Caco-2 (cell line): ENCODE results near the gene POLD1. TPM values are rescaled to one million over a fixed set of nuclear protein-coding genes. Genes with fewer than 3 reads are reported as not detected.

Experiments
- BruUV-seq: library from RNA; stranded (reverse); fragments of 400-500 nt; replicated peaks from 2 replicates; lab custom pipeline; 2021; lab: Mats Ljungman, UMichigan
- CTCF ChIA-PET: fragments of 300-600 bp; sonication (Branson Sonifier 250); formaldehyde crosslinking; loops from one replicate; lab custom pipeline; 2022; ENCODE audit warnings: antibody characterized with exemption; lab: Charles Lee
- POLR2A ChIA-PET: fragments of 300-600 bp; sonication (Branson Sonifier 250); formaldehyde crosslinking; loops from one replicate; lab custom pipeline; 2022; ENCODE audit warnings: antibody characterized with exemption; lab: Charles Lee
- DNase-seq, 2 experiments: peaks; one replicate each; pipeline versions ENCODE4 v3.0.0 to v3.0.0-alpha.2; 2020 to 2022
- H3K27me3 ChIP-seq: replicated peaks from 2 replicates; pipeline ENCODE4 v1.6.0; 2011; ENCODE audit warnings: low read length; ENCODE audit not compliant: control insufficient read depth, insufficient read depth
- H3K36me3 ChIP-seq: 2 replicates; pipeline ENCODE4 v1.5.1; 2011; ENCODE audit warnings: low read length; ENCODE audit not compliant: control insufficient read depth, insufficient read depth
- H3K4me1 ChIP-seq: fragments of 250-450 bp; sonication (Bioruptor Pico); 2 replicates; pipeline ENCODE4 v1.5.1; 2020; ENCODE audit warnings: mild to moderate bottlenecking
- H3K4me3 ChIP-seq: 2 replicates; pipeline ENCODE4 v1.5.1; 2011; ENCODE audit warnings: low read depth, mild to moderate bottlenecking, control low read depth, low read length
- H3K9me3 ChIP-seq: fragments of 250-450 bp; sonication (Bioruptor Pico); 2 replicates; pipeline ENCODE4 v1.5.1; 2020; ENCODE audit warnings: mild to moderate bottlenecking, moderate library complexity
- H3K27ac Mint-ChIP-seq: one replicate; pipeline ENCODE4 v1.8.0; 2022; ENCODE audit warnings: mixed read lengths; ENCODE audit not compliant: unreplicated experiment
- H3K27me3 Mint-ChIP-seq: one replicate; pipeline ENCODE4 v1.8.0; 2022; ENCODE audit warnings: mixed read lengths; ENCODE audit not compliant: insufficient read depth, unreplicated experiment
- H3K36me3 Mint-ChIP-seq: one replicate; pipeline ENCODE4 v1.8.0; 2022; ENCODE audit warnings: mild to moderate bottlenecking, mixed read lengths; ENCODE audit not compliant: insufficient read depth, unreplicated experiment
- H3K4me1 Mint-ChIP-seq: one replicate; pipeline ENCODE4 v1.8.0; 2022; ENCODE audit warnings: low read depth, mixed read lengths; ENCODE audit not compliant: unreplicated experiment
- H3K4me3 Mint-ChIP-seq: one replicate; pipeline ENCODE4 v1.8.0; 2022; ENCODE audit warnings: mild to moderate bottlenecking, moderate library complexity, mixed read lengths; ENCODE audit not compliant: unreplicated experiment
- H3K9me3 Mint-ChIP-seq: one replicate; pipeline ENCODE4 v1.8.0; 2022; ENCODE audit warnings: mixed read lengths; ENCODE audit not compliant: unreplicated experiment
- intact Hi-C: fragments of 100-400 bp; cut with micrococcal nuclease; formaldehyde crosslinking; loops from one replicate; pipeline ENCODE4 v1.10.0; 2022; ENCODE audit not compliant: unreplicated experiment
- total RNA-seq: library from RNA; stranded (reverse); gene quantifications from 2 replicates; pipeline ENCODE4 v1.2.3, GENCODE V29; 2022
- TF ChIP-seq, protein P1 (sequence below), 2 experiments: fragments of 200-600 bp in 1 of 2; IDR thresholded peaks; 1 replicate in 1 of 2; 2 replicates in 1 of 2; pipeline versions ENCODE4 v1.5.1 to v1.8.0; 2011 to 2022; ENCODE audit warnings: antibody characterized with exemption in 1 of 2, control low read depth in 1 of 2, inconsistent platforms in 1 of 2, low read depth in 1 of 2, low read length in 1 of 2, mild to moderate bottlenecking in 1 of 2, moderate library complexity in 1 of 2; ENCODE audit not compliant: insufficient read depth in 1 of 2, severe bottlenecking in 1 of 2, unreplicated experiment in 1 of 2

The POLD1 gene
- total RNA-seq, 1 experiment from 2014 or later, result 128 TPM

DNA sequence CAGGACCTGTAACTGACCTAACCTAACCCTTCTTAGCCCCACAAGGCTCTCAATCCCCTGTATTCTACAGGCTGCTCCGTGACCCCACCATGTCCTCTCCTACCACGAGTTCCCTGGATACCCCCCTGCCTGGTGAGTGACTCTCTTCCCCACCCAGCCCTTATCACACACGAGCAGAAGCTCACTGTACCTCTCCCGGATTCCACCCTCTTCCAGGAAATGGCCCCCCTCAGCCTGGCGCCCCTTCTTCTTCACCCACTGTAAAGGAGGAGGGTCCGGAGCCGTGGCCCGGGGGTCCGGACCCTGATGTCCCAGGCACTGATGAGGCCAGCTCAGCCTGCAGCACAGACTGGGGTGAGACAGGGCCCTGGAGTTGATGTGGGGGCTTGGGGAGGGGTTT, 6.6 kb upstream of the POLD1 start:
- H3K4me3 Mint-ChIP-seq, result peak overlapping the region; percentile 99
- no peak for DNase-seq
- ChIA-PET POLR2A (no interaction called here), CTCF (no interaction called here)
- peaks cover 38% of the 10 kb centered on the region for H3K36me3 Mint-ChIP-seq
- TF ChIP-seq, protein P1, sequence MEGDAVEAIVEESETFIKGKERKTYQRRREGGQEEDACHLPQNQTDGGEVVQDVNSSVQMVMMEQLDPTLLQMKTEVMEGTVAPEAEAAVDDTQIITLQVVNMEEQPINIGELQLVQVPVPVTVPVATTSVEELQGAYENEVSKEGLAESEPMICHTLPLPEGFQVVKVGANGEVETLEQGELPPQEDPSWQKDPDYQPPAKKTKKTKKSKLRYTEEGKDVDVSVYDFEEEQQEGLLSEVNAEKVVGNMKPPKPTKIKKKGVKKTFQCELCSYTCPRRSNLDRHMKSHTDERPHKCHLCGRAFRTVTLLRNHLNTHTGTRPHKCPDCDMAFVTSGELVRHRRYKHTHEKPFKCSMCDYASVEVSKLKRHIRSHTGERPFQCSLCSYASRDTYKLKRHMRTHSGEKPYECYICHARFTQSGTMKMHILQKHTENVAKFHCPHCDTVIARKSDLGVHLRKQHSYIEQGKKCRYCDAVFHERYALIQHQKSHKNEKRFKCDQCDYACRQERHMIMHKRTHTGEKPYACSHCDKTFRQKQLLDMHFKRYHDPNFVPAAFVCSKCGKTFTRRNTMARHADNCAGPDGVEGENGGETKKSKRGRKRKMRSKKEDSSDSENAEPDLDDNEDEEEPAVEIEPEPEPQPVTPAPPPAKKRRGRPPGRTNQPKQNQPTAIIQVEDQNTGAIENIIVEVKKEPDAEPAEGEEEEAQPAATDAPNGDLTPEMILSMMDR (IDR thresholded peaks at IDR 0.05; ENCODE audit: insufficient read depth in 1 of 2, low read depth in 1 of 2, low read length in 1 of 2, severe bottlenecking in 1 of 2, unreplicated experiment in 1 of 2), result no peak
- no peaks in the 10 kb centered on the region for H3K4me1 Mint-ChIP-seq
- BruUV-seq, result no TSS peak
- Histone ChIP-seq H3K36me3 (peaks cover 9% of the 10 kb centered on the region), H3K4me3 (no peak overlapping the region), H3K4me1 (no peaks in the 10 kb centered on the region), H3K9me3 (no peaks in the 10 kb centered on the region), H3K27me3 (no peaks in the 10 kb centered on the region)
- peak overlapping the region; percentile 100 for H3K27ac Mint-ChIP-seq
- intact Hi-C loops, result loop anchor here (2.0 kb wide), 1 partner anchor 83 kb away; no protein-coding TSS in a partner anchor
- no peaks in the 10 kb centered on the region for H3K27me3 Mint-ChIP-seq
- no peaks in the 10 kb centered on the region for H3K9me3 Mint-ChIP-seq

DNA sequence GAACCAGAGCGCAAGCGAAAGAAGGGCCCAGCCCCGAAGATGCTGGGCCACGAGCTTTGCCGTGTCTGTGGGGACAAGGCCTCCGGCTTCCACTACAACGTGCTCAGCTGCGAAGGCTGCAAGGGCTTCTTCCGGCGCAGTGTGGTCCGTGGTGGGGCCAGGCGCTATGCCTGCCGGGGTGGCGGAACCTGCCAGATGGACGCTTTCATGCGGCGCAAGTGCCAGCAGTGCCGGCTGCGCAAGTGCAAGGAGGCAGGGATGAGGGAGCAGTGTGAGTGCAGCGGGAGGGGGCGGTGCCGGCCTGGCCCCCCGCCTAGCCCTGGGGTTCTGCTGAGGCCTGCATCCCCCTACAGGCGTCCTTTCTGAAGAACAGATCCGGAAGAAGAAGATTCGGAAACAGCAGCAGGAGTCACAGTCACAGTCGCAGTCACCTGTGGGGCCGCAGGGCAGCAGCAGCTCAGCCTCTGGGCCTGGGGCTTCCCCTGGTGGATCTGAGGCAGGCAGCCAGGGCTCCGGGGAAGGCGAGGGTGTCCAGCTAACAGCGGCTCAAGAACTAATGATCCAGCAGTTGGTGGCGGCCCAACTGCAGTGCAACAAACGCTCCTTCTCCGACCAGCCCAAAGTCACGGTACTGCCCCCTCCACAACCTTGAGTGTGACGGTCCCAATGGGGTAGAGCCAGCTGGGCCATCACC, 5.8 kb upstream of the POLD1 start:
- Mint-ChIP-seq H3K4me1 (no peaks in the 10 kb centered on the region), H3K9me3 (no peaks in the 10 kb centered on the region), H3K4me3 (peak overlapping the region; percentile 99), H3K27ac (no peak overlapping the region), H3K27me3 (no peaks in the 10 kb centered on the region), H3K36me3 (peaks cover 40% of the 10 kb centered on the region)
- H3K4me1 ChIP-seq, result peaks cover 4% of the 10 kb centered on the region; the same call in 1 of the 2 replicates
- no peak overlapping the region for H3K4me3 ChIP-seq
- intact Hi-C loops, result no loop called here
- POLR2A ChIA-PET, result no interaction called here
- no peaks in the 10 kb centered on the region for H3K27me3 ChIP-seq
- TF ChIP-seq, protein P1 (IDR thresholded peaks at IDR 0.05; ENCODE audit: insufficient read depth in 1 of 2, low read depth in 1 of 2, low read length in 1 of 2, severe bottlenecking in 1 of 2, unreplicated experiment in 1 of 2), result no peak
- CTCF ChIA-PET, result no interaction called here
- H3K9me3 ChIP-seq, result no peaks in the 10 kb centered on the region
- TSS peak; percentile 40 for BruUV-seq
- peaks cover 9% of the 10 kb centered on the region for H3K36me3 ChIP-seq
- DNase-seq, result no peak

DNA sequence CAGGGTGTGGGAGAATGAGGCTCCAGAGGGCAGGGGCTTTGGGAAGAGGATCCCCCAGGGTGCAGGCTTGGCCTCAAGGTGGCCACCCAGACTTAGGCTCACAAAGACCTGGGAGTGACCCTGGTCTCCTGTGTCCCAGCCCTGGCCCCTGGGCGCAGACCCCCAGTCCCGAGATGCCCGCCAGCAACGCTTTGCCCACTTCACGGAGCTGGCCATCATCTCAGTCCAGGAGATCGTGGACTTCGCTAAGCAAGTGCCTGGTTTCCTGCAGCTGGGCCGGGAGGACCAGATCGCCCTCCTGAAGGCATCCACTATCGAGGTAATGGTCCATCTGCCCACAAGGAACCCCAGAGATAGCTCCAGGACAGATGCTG, 5.3 kb upstream of the POLD1 start:
- Histone ChIP-seq H3K4me1 (peaks cover 6% of the 10 kb centered on the region; the same call in 1 of the 2 replicates), H3K36me3 (peaks cover 9% of the 10 kb centered on the region), H3K27me3 (no peaks in the 10 kb centered on the region), H3K4me3 (no peak overlapping the region), H3K9me3 (no peaks in the 10 kb centered on the region)
- H3K36me3 Mint-ChIP-seq, result peaks cover 46% of the 10 kb centered on the region
- H3K27ac Mint-ChIP-seq, result no peak overlapping the region
- intact Hi-C loops, result no loop called here
- no peaks in the 10 kb centered on the region for H3K4me1 Mint-ChIP-seq
- CTCF ChIA-PET, result no interaction called here
- H3K9me3 Mint-ChIP-seq, result no peaks in the 10 kb centered on the region
- H3K27me3 Mint-ChIP-seq, result no peaks in the 10 kb centered on the region
- TF ChIP-seq, protein P1 (IDR thresholded peaks at IDR 0.05; ENCODE audit: insufficient read depth in 1 of 2, low read depth in 1 of 2, low read length in 1 of 2, severe bottlenecking in 1 of 2, unreplicated experiment in 1 of 2), result no peak
- no peak overlapping the region for H3K4me3 Mint-ChIP-seq
- DNase-seq, result no peak
- POLR2A ChIA-PET, result no interaction called here
- no TSS peak for BruUV-seq
